ENCODE data around the gene TXNDC15. TPM values are rescaled to one million over a fixed set of nuclear protein-coding genes. Genes with fewer than 3 reads are reported as not detected.
A peak's percentile ranks its signal among the peaks of the same experiment; 100 is the strongest.
"Not testable (repeated sequence)": the region's sequence is repeated elsewhere in the genome, so short reads cannot be mapped to it uniquely, and the experiment has no call there.

Gene TXNDC15
- total and polyA plus RNA-seq, 2 donors: 94.2 to 133 TPM

DNA sequence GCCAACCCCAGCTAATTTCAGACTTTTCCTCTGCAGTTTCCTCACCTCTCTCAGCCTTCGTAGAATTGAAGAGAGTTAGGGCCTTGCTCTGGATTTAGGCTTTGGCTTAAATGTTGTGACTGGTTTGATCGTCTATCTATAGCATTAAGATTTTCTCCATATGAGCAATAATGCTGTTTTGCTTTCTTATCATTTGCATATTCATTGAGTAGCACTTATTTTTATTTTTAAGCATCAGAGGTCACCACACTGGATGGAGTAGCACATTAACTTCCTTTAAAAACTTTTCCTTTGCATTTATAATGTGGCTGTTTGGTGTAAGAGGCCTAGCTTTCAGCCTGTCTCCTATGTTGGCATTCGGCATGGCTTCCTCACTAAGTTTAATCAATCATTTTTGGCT is 18.1 kb downstream of the TXNDC15 start:
- Histone ChIP-seq H3K4me1 (ENCODE audit: insufficient read depth) (no peaks in the 10 kb centered on the region), H3K4me3 (ENCODE audit: low read depth, low read length) (no peak overlapping the region), H3K27ac (ENCODE audit: low read depth) (no peak overlapping the region), H3K36me3 (ENCODE audit: insufficient read depth) (no peaks in the 10 kb centered on the region)
- DNase-seq (ENCODE audit: extremely low spot score): no peak
- 96% methylated on average over 3 of the region's 3 CpGs for WGBS

DNA sequence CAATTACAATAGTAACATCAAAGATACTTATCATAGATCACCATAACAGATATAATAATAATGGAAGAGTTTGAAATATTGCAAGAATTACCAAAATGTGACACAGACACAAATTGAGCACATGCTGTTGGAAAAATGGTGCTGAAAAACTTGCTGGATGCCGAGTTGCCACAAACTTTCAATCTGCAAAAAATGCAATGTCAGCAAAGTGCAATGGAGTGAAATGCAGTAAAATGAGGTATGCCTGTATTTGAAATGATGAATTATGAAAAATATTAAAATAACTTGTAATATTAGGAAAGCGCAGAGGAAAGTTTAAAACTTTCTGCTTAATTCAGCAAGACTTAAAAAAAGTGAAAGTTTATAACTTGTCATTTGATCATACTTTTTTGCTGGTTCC is 18.8 kb downstream of the TXNDC15 start:
- WGBS: 92% methylated on average over 2 of the region's 2 CpGs
- H3K36me3 ChIP-seq (ENCODE audit: insufficient read depth): no peaks in the 10 kb centered on the region
- no peak overlapping the region for H3K27ac ChIP-seq (ENCODE audit: low read depth)
- no peak for DNase-seq (ENCODE audit: extremely low spot score)
- H3K4me1 ChIP-seq (ENCODE audit: insufficient read depth): no peaks in the 10 kb centered on the region
- no peak overlapping the region for H3K4me3 ChIP-seq (ENCODE audit: low read depth, low read length)

DNA sequence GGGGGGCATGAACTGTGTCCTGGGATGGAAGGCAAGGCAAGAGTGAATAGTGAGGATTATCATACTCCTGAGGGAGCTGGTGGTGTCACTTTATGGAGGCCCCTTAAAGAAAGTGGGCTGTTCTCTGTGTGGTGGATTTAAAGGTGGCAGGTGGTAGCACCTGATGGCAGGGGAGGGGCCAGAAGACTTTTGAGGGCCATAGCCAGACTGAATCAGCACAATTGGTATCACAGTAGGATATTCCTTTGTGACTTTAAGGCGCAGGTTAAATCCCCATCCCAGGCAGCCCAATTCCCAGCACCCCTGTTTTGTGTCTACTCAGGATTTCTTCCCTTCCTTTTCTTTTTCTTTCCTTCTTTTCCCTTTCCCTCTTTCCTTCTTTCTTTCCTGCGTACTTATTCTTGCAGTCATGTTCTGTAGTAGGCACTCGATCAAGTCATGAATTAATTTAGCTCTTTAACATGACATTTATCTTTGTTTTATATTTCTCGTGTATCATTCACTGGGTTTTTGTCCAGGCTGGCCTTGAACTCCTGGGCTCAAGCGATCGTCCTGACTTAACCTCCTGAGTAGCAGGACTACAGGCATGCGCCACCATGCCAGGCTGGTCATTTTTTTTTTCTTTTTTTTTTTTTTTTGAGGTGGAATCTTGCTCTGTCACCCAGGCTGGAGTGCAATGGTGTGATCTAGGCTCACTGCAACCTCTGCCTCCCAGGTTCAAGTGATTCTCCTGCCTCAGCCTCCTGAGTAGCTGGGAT is 19.8 kb downstream of the TXNDC15 start:
- no peak overlapping the region for H3K4me3 ChIP-seq (ENCODE audit: low read depth, low read length)

GRCh38 chr5:134902071-134902801 is 28.1 kb downstream of the TXNDC15 start:
- 83% methylated on average over 10 of the region's 10 CpGs for WGBS
- Histone ChIP-seq H3K4me1 (ENCODE audit: insufficient read depth) (no peaks in the 10 kb centered on the region), H3K27ac (ENCODE audit: low read depth) (no peak overlapping the region), H3K4me3 (ENCODE audit: low read depth, low read length) (no peak overlapping the region), H3K36me3 (ENCODE audit: insufficient read depth) (no peaks in the 10 kb centered on the region)
- DNase-seq (ENCODE audit: extremely low spot score): no peak

More for the DNA sequence above, 19.8 kb downstream of the TXNDC15 start:
- no peaks in the 10 kb centered on the region for H3K4me1 ChIP-seq (ENCODE audit: insufficient read depth)
- H3K27ac ChIP-seq (ENCODE audit: low read depth): no peak overlapping the region
- no peaks in the 10 kb centered on the region for H3K36me3 ChIP-seq (ENCODE audit: insufficient read depth)
- DNase-seq (ENCODE audit: extremely low spot score): no peak
- WGBS: 92% methylated on average over 7 of the region's 7 CpGs

GRCh38 chr5:134904610-134905245 is 30.6 kb downstream of the TXNDC15 start, which contains the start of gene PCBD2:
PCBD2 (plus strand) TSS chr5:134905131; CDS start chr5:134905140, 9 bp downstream.
- Histone ChIP-seq H3K4me1 (ENCODE audit: insufficient read depth) (no peaks in the 10 kb centered on the region), H3K36me3 (ENCODE audit: insufficient read depth) (no peaks in the 10 kb centered on the region)
- under 1% methylated on average over 84 of the region's 84 CpGs for WGBS

DNA sequence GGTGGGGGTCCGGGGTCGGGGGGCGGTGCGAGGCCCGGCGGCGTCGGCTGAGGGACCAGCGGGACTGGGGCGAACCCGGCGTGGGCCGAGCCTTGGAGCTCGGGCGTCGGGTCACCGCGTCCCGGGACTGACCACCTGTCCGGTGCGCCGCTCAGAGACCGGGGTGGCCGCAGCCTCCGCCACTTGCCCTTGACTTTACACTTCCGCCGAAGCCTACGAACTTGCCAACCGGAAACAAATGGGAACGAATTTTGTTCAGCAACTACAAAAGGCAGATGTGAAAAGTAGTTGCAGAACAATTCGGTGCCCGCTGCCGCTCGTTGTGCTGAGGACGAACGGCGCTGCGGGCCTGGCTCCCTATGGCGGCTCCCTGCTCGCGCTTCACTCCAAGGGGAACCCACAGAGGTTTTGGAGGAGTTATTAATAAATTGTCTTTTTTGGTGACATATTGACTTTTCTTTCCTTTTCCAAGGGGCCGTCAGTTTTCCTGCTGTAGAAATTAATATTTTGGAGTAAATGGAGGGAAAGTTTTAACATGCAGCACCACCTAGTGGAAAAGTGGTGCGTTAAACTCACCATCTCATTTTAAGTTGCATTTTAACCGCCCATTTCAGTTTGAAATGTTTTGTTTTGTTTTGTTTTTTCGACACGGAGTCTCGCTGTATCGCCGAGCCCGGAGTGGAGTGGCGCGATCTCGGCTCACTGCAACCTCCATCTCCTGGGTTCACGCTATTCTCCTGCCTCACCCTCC is 31.2 kb downstream of the TXNDC15 start:
- Histone ChIP-seq H3K4me1 (ENCODE audit: insufficient read depth) (no peaks in the 10 kb centered on the region), H3K4me3 (ENCODE audit: low read depth, low read length) (peak overlapping the region; percentile 92), H3K36me3 (ENCODE audit: insufficient read depth) (no peaks in the 10 kb centered on the region), H3K27ac (ENCODE audit: low read depth) (peak overlapping the region; percentile 99)
- under 1% methylated on average over 54 of the region's 54 CpGs for WGBS
- peak; percentile 59 for DNase-seq (ENCODE audit: extremely low spot score)

More at GRCh38 chr5:134904610-134905245, 30.6 kb downstream of the TXNDC15 start, which contains the start of gene PCBD2:
- peak within 1 kb of the TSS; percentile 92 for H3K4me3 ChIP-seq (ENCODE audit: low read depth, low read length)
- DNase-seq (ENCODE audit: extremely low spot score): peak; percentile 40
- peak within 1 kb of the TSS; percentile 99 for H3K27ac ChIP-seq (ENCODE audit: low read depth)

DNA sequence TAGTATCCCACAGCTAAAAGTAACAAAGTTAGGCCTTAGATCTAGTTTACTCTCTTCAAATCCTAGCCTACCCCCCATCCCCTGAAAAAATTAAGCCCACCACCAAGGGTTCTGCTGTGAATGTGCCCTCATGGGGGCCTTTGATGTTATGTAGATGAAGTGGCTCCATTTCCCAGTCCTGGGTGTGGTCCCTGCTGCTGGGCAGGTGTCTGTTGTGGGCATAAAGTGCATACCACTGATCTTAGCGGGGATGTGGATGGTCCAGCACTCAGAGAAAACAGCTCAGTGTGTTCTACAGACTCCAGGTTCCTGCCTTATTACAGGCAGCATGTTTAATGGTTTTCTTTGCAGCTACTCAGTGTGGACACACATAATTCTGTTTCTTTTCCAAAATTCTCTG is 32.6 kb downstream of the TXNDC15 start:
- Histone ChIP-seq H3K4me3 (ENCODE audit: low read depth, low read length) (no peak overlapping the region), H3K36me3 (ENCODE audit: insufficient read depth) (no peaks in the 10 kb centered on the region), H3K4me1 (ENCODE audit: insufficient read depth) (no peaks in the 10 kb centered on the region), H3K27ac (ENCODE audit: low read depth) (no peak overlapping the region)
- no peak for DNase-seq (ENCODE audit: extremely low spot score)
- 97% methylated on average over 1 of the region's 1 CpG for WGBS

DNA sequence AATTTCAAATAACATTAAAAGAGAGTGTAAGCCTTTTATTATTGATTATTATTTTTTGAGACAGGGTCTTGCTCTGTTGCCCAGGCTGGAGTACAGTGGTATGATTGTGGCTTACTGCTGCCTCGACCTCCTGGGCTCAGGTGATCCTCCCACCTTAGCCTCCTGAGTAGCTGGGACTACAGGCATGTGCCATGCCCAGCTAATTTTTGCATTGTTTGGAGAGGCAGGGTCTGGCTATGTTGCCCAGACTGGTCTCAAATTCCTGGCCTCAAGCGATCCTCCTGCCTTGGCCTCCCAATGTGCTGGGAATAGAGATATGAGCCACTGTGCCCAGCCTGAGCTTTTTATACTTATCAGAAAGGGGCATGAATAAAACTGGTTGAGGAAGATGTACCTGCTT is 36.6 kb downstream of the TXNDC15 start:
- not testable (repeated sequence) for H3K27ac ChIP-seq (ENCODE audit: low read depth); H3K4me3 ChIP-seq (ENCODE audit: low read depth, low read length); H3K4me1 ChIP-seq (ENCODE audit: insufficient read depth); DNase-seq (ENCODE audit: extremely low spot score); H3K36me3 ChIP-seq (ENCODE audit: insufficient read depth)
- WGBS: 97% methylated on average over 2 of the region's 2 CpGs

GRCh38 chr5:134911285-134912206 is 37.4 kb downstream of the TXNDC15 start:
- no peaks in the 10 kb centered on the region for H3K36me3 ChIP-seq (ENCODE audit: insufficient read depth)

GRCh38 chr5:134913254-134913653 is 39.1 kb downstream of the TXNDC15 start:
- no peak for DNase-seq (ENCODE audit: extremely low spot score)
- no peaks in the 10 kb centered on the region for H3K4me1 ChIP-seq (ENCODE audit: insufficient read depth)
- no peak overlapping the region for H3K4me3 ChIP-seq (ENCODE audit: low read depth, low read length)
- no peak overlapping the region for H3K27ac ChIP-seq (ENCODE audit: low read depth)
- H3K36me3 ChIP-seq (ENCODE audit: insufficient read depth): no peaks in the 10 kb centered on the region
- WGBS: 89% methylated on average over 3 of the region's 3 CpGs

More at GRCh38 chr5:134911285-134912206, 37.4 kb downstream of the TXNDC15 start:
- Histone ChIP-seq H3K4me3 (ENCODE audit: low read depth, low read length) (no peak overlapping the region), H3K4me1 (ENCODE audit: insufficient read depth) (no peaks in the 10 kb centered on the region), H3K27ac (ENCODE audit: low read depth) (no peak overlapping the region)
- 80% methylated on average over 8 of the region's 8 CpGs for WGBS
- no peak for DNase-seq (ENCODE audit: extremely low spot score)

DNA sequence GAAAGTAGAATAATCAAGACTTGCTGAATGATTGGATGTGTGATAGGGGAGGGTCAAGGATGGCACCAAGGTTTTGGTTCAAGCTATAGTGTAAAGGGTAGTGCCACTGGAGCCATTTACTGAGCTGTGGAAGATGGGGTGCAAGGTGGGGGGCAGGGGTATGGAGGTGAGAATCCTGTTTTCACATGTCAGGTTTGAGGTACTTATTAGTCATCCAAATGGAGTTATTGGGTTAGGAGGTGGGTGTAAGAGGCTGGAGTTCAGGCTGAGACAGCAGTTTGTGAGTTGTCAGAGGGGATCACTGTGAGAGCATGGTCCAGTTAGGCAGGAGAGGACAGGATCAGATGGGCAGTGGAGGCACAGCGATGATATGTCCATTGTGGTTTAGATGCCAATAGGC is 39.6 kb downstream of the TXNDC15 start:
- H3K36me3 ChIP-seq (ENCODE audit: insufficient read depth): no peaks in the 10 kb centered on the region

DNA sequence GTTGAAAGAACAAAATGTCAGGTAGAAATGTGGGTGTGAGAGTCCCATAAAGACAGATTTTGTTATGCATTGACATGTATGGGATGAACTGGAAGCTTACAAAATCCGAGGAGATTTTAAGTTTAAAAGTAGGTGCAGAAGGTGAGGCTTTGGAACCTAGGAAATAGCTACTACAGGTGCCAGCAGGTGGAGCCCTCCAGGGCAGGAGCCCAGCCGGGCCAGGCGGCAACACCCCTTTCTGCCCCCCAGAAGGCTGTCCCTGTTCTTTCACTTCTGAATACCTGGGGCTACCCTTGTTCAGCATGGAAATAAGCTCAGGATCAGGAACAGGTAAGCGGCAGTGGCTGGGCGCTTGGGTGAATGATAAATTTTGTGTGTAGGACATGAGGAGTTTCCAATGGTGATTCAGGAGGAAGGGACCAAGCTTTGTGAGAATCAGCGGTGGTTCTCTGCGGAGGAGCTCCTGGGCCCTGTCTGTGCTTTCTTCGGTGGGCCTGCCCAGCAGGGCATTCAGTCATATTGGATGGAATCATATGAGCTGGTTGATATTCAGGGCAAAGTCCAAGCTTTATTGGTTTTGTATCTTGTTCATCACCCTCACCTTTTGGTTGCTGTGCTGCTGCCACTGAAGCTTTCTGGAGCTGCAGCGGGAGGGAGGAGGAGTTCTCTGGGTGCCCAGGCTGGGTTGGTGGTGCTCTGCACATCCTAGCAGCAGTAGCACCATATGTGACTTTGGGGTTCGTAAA is 43.1 kb downstream of the TXNDC15 start:
- H3K27ac ChIP-seq (ENCODE audit: low read depth): no peak overlapping the region
- WGBS: 89% methylated on average over 10 of the region's 10 CpGs
- H3K4me1 ChIP-seq (ENCODE audit: insufficient read depth): no peaks in the 10 kb centered on the region
- no peak overlapping the region for H3K4me3 ChIP-seq (ENCODE audit: low read depth, low read length)
- no peaks in the 10 kb centered on the region for H3K36me3 ChIP-seq (ENCODE audit: insufficient read depth)
- DNase-seq (ENCODE audit: extremely low spot score): no peak

More for the DNA sequence above, 39.6 kb downstream of the TXNDC15 start:
- Histone ChIP-seq H3K27ac (ENCODE audit: low read depth) (no peak overlapping the region), H3K4me3 (ENCODE audit: low read depth, low read length) (no peak overlapping the region), H3K4me1 (ENCODE audit: insufficient read depth) (no peaks in the 10 kb centered on the region)
- no peak for DNase-seq (ENCODE audit: extremely low spot score)
- 97% methylated on average over 1 of the region's 1 CpG for WGBS

Data from urinary bladder (tissue), 4 donors.